Measurements from ENCODE around the gene NUP37. TPM values are rescaled to one million over a fixed set of nuclear protein-coding genes. Genes with fewer than 3 reads are reported as not detected.

Gene NUP37
- polyA plus RNA-seq, 1 donor from 2014 or later, result 21.6 TPM

GRCh38 chr12:102120886-102121285, 972 bp upstream of the NUP37 start:
- Histone ChIP-seq H3K9me2 (ENCODE audit: insufficient read depth, low read length) (no peaks in the 10 kb centered on the region), H3K27me3 (ENCODE audit: insufficient read depth, low read depth, low read length) (no peaks in the 10 kb centered on the region), H3K36me3 (ENCODE audit: insufficient read depth, low read length) (no peaks in the 10 kb centered on the region), H3K27ac (ENCODE audit: low read length) (no peak overlapping the region), H3K4me2 (ENCODE audit: low read length) (peak overlapping the region; percentile 54), H3F3A (ENCODE audit: insufficient read depth, low read length, poor library complexity, severe bottlenecking) (no peaks in the 10 kb centered on the region), H3K4me3 (ENCODE audit: low read length) (peak overlapping the region; percentile 83), H2AFZ (ENCODE audit: low read depth, low read length) (no peak overlapping the region), H3K9ac (ENCODE audit: low read length) (no peak overlapping the region), H3K9me3 (ENCODE audit: low read length) (no peaks in the 10 kb centered on the region), H4K20me1 (ENCODE audit: insufficient read depth) (no peaks in the 10 kb centered on the region), H3K79me2 (replicated peaks; ENCODE audit: insufficient read depth, low read length) (peaks cover 14% of the 10 kb centered on the region)
- TF ChIP-seq RAD21 (conservative IDR thresholded peaks at IDR 0.05) (no peak), CTCF (IDR thresholded peaks at IDR 0.05; ENCODE audit: poor library complexity, severe bottlenecking) (no peak), SMC3 (conservative IDR thresholded peaks at IDR 0.05; ENCODE audit: poor library complexity) (no peak), EZH2 (IDR thresholded peaks at IDR 0.05; ENCODE audit: borderline replicate concordance, insufficient read depth, low read length, poor library complexity, severe bottlenecking) (no peak), MXI1 (conservative IDR thresholded peaks at IDR 0.05; ENCODE audit: poor library complexity, severe bottlenecking) (no peak), POLR2AphosphoS5 (IDR thresholded peaks at IDR 0.05) (no peak), TAF1 (IDR thresholded peaks at IDR 0.05; ENCODE audit: low read depth) (no peak), EP300 (conservative IDR thresholded peaks at IDR 0.05; ENCODE audit: poor library complexity, severe bottlenecking) (no peak)
- TF ChIP-seq, protein P1, sequence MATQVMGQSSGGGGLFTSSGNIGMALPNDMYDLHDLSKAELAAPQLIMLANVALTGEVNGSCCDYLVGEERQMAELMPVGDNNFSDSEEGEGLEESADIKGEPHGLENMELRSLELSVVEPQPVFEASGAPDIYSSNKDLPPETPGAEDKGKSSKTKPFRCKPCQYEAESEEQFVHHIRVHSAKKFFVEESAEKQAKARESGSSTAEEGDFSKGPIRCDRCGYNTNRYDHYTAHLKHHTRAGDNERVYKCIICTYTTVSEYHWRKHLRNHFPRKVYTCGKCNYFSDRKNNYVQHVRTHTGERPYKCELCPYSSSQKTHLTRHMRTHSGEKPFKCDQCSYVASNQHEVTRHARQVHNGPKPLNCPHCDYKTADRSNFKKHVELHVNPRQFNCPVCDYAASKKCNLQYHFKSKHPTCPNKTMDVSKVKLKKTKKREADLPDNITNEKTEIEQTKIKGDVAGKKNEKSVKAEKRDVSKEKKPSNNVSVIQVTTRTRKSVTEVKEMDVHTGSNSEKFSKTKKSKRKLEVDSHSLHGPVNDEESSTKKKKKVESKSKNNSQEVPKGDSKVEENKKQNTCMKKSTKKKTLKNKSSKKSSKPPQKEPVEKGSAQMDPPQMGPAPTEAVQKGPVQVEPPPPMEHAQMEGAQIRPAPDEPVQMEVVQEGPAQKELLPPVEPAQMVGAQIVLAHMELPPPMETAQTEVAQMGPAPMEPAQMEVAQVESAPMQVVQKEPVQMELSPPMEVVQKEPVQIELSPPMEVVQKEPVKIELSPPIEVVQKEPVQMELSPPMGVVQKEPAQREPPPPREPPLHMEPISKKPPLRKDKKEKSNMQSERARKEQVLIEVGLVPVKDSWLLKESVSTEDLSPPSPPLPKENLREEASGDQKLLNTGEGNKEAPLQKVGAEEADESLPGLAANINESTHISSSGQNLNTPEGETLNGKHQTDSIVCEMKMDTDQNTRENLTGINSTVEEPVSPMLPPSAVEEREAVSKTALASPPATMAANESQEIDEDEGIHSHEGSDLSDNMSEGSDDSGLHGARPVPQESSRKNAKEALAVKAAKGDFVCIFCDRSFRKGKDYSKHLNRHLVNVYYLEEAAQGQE (IDR thresholded peaks at IDR 0.05; ENCODE audit: borderline replicate concordance), result no peak

- H3K9ac ChIP-seq (ENCODE audit: low read length), result peak overlapping the region; percentile 73
- no peaks in the 10 kb centered on the region for H3K27me3 ChIP-seq (ENCODE audit: insufficient read depth, low read depth, low read length)
- H3K9me2 ChIP-seq (ENCODE audit: insufficient read depth, low read length), result no peaks in the 10 kb centered on the region
- no peaks in the 10 kb centered on the region for H3K9me3 ChIP-seq (ENCODE audit: low read length)
- peak overlapping the region; percentile 73 for H2AFZ ChIP-seq (ENCODE audit: low read depth, low read length)
- peaks cover 14% of the 10 kb centered on the region for H3K79me2 ChIP-seq (replicated peaks; ENCODE audit: insufficient read depth, low read length)
- H3K27ac ChIP-seq (ENCODE audit: low read length), result no peak overlapping the region
- no peaks in the 10 kb centered on the region for H3F3A ChIP-seq (ENCODE audit: insufficient read depth, low read length, poor library complexity, severe bottlenecking)
- H3K36me3 ChIP-seq (ENCODE audit: insufficient read depth, low read length), result no peaks in the 10 kb centered on the region
- peak overlapping the region; percentile 83 for H3K4me3 ChIP-seq (ENCODE audit: low read length)
- H3K4me2 ChIP-seq (ENCODE audit: low read length), result peak overlapping the region; percentile 54
- no peaks in the 10 kb centered on the region for H4K20me1 ChIP-seq (ENCODE audit: insufficient read depth)
- no peak for TF ChIP-seq TAF1 (IDR thresholded peaks at IDR 0.05; ENCODE audit: low read depth)
- TF ChIP-seq POLR2AphosphoS5 (IDR thresholded peaks at IDR 0.05), result no peak
- TF ChIP-seq CTCF (IDR thresholded peaks at IDR 0.05; ENCODE audit: poor library complexity, severe bottlenecking), result no peak
- TF ChIP-seq EZH2 (IDR thresholded peaks at IDR 0.05; ENCODE audit: borderline replicate concordance, insufficient read depth, low read length, poor library complexity, severe bottlenecking), result no peak
- no peak for TF ChIP-seq EP300 (conservative IDR thresholded peaks at IDR 0.05; ENCODE audit: poor library complexity, severe bottlenecking)
- TF ChIP-seq, protein P1 (IDR thresholded peaks at IDR 0.05; ENCODE audit: borderline replicate concordance), result no peak
- TF ChIP-seq MXI1 (conservative IDR thresholded peaks at IDR 0.05; ENCODE audit: poor library complexity, severe bottlenecking), result no peak
- TF ChIP-seq RAD21 (conservative IDR thresholded peaks at IDR 0.05), result no peak
- no peak for TF ChIP-seq SMC3 (conservative IDR thresholded peaks at IDR 0.05; ENCODE audit: poor library complexity)
These were observed 605 bp upstream of the NUP37 start for GRCh38 chr12:102120564-102120873.

Data from neural cell (in vitro differentiated cells).